HepG2 (cell line): Measurements from ENCODE around the gene OSBPL10.

Source experiments
- CHD2 ChIP-seq: IDR thresholded peaks from 2 replicates; pipeline ENCODE4 v1.6.1; 2011; ENCODE audit warnings: low read depth, low read length, improper control_type of control experiment
- CHD4 ChIP-seq: fragments of 200-600 bp; sonication (generic); IDR thresholded peaks from 2 replicates; pipeline ENCODE4 v1.7.0; 2017; ENCODE audit warnings: mild to moderate bottlenecking, low read length, borderline replicate concordance
- CTCF ChIP-seq: sonication (generic); formaldehyde crosslinking; IDR thresholded peaks from 2 replicates; pipeline ENCODE4 v1.5.0; 2020; ENCODE audit warnings: mild to moderate bottlenecking, missing genetic modification reagents, moderate library complexity
- EP300 ChIP-seq, 3 experiments: sonication (generic) in 1 of 3; formaldehyde crosslinking in 1 of 3; IDR thresholded peaks; 2 replicates each; pipeline versions ENCODE4 v1.5.1 to v1.6.1; 2011 to 2020; ENCODE audit warnings: low read depth in 2 of 3, low read length in 2 of 3, borderline replicate concordance in 1 of 3, improper control_type of control experiment in 1 of 3, mild to moderate bottlenecking in 1 of 3, missing genetic modification reagents in 1 of 3, moderate library complexity in 1 of 3
- ESRRA ChIP-seq: sonication (generic); formaldehyde crosslinking; IDR thresholded peaks from 2 replicates; pipeline ENCODE4 v1.5.1; 2020; ENCODE audit warnings: mild to moderate bottlenecking, low read depth, missing genetic modification reagents
- JUND ChIP-seq: sonication (generic); formaldehyde crosslinking; IDR thresholded peaks from 2 replicates; pipeline ENCODE4 v1.8.0; 2022; ENCODE audit warnings: mild to moderate bottlenecking, missing genetic modification reagents
- PREB ChIP-seq: sonication (generic); formaldehyde crosslinking; IDR thresholded peaks from 2 replicates; pipeline ENCODE4 v1.4.0; 2020; ENCODE audit warnings: missing genetic modification reagents
- ZBTB20 ChIP-seq: sonication (generic); formaldehyde crosslinking; IDR thresholded peaks from 2 replicates; pipeline ENCODE4 v1.8.1; 2023; ENCODE audit warnings: missing genetic modification reagents, low read depth, mild to moderate bottlenecking, borderline replicate concordance
- ZFP41 ChIP-seq: sonication (generic); formaldehyde crosslinking; IDR thresholded peaks from 2 replicates; pipeline ENCODE4 v1.4.0; 2020; ENCODE audit warnings: mild to moderate bottlenecking, missing genetic modification reagents, borderline replicate concordance
- ZNF468 ChIP-seq: sonication (generic); formaldehyde crosslinking; IDR thresholded peaks from 2 replicates; pipeline ENCODE4 v1.8.0; 2022; ENCODE audit warnings: mild to moderate bottlenecking, moderate library complexity, missing genetic modification reagents
- ZNF597 ChIP-seq: sonication (generic); formaldehyde crosslinking; IDR thresholded peaks from 2 replicates; pipeline ENCODE4 v1.5.0; 2020; ENCODE audit warnings: missing genetic modification reagents

- TF ChIP-seq CHD4 (no peak), ZNF597 (CRISPR knock-in tag) (no peak), ZBTB20 (no peak), PREB (no peak), CTCF (no peak), JUND (CRISPR knock-in tag) (no peak), EP300 (IDR thresholded peaks at IDR 0.05; ENCODE audit: low read depth in 2 of 2, low read length in 2 of 2) (no peak), EP300 (CRISPR knock-in tag; IDR thresholded peaks at IDR 0.05; ENCODE audit: borderline replicate concordance) (no peak), ESRRA (CRISPR knock-in tag) (no peak), ZNF468 (CRISPR knock-in tag) (no peak), ZFP41 (CRISPR knock-in tag) (no peak), CHD2 (no peak)
These were observed 88.6 kb downstream of the OSBPL10 start for GRCh38 chr3:31892500-31892899.
